GM18519 (cell line): ENCODE data around the gene CRTC3.
"Not testable (repeated sequence)": the region's sequence is repeated elsewhere in the genome, so short reads cannot be mapped to it uniquely, and the experiment has no call there.

Source experiments
- ATAC-seq: cut with Tn5 transposase; IDR thresholded peaks from one replicate; pipeline ENCODE4 v1.9.1; 2021; ENCODE audit warnings: mild to moderate bottlenecking, moderate library complexity; ENCODE audit not compliant: unreplicated experiment, low FRiP score

CRTC3 gene

GRCh38 chr15:90529371-90530249 lies at the start of gene CRTC3:
CRTC3 (plus strand) TSS chr15:90529923; CDS start chr15:90530072, 149 bp downstream.
- peak; percentile 61 for ATAC-seq

DNA sequence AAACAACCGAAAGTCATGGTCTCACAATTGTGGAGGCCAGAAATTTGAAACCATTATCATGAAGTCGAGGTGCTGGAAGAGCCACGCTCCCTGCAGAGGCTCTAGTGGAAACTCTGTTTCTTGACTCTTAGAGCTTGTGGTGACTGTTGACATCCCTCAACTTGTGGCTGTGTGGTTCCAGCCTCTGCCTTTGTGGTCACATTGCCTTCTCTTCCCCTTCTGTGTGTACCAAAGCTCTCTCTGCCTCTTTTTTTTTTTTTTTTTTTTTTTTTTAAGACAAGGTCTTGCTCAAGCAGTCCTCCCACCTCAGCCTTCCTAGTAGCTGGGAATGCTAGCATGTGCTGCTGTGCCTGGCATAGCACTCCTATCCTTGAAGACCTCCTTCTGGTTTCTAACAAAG lies 48.7 kb upstream of the CRTC3 start:
- ATAC-seq: no peak

- no peak for ATAC-seq
These were observed 47.4 kb upstream of the CRTC3 start for GRCh38 chr15:90482124-90483011.

DNA sequence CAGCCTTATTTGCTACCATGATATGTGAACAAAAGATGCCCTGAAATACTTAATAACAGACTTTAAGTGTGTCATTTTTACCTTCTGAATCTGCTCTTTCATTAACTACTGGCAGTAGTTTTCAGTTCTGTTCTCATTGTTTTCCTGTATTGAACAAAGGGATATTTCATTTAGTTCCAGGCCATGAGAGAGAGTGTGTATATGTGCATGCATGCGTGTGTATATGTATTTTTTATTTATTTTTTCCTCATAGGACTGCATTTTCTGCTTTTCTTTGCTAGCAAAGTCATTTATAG lies 46.8 kb upstream of the CRTC3 start:
- no peak for ATAC-seq

- no peak for ATAC-seq
These were observed 46.1 kb upstream of the CRTC3 start for GRCh38 chr15:90483637-90484036.

- no peak for ATAC-seq
These were observed 42.5 kb upstream of the CRTC3 start for GRCh38 chr15:90487186-90487585.

- ATAC-seq: no peak
These were observed 40.2 kb upstream of the CRTC3 start for GRCh38 chr15:90489514-90489913.

- no peak for ATAC-seq
These were observed 39.8 kb upstream of the CRTC3 start for GRCh38 chr15:90489944-90490343.

DNA sequence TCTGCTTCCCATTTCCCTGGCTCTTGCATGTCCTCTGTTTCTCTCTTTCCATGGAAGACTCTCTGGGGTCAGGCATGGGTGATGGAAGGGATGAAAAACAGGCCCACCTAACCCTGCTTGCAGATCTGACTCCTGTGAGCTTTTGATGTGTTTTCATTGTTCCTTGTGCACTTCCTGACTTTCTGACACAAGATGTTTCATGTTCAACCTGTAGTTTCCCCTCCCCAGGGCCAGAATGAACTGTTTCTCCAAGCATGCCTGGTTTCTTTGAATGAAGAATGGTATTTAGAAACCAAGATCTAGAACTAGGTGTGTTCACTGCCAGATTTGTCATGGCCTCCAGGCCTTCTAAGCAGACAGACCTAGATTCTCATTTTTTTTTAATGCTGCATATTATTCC lies 36.1 kb upstream of the CRTC3 start:
- ATAC-seq: no peak

DNA sequence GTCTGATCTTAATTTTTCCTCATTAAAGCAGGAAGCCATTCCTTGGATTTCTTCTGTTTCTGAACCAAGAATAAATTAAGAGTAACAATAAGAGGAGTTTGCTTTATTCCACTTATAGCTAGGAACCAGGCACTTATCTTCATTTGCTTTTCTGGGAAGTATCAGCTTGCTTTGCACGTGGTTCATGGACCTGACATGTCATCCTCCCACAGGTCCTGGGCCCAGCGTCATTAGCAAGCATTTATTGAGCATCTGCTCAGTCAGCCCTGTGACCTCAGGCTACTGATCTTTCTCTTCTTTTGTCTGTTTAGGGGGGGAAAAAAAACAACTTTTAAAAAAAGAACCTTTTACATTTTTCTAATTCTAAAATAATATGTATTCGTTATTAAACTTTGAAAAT lies 34.7 kb upstream of the CRTC3 start:
- ATAC-seq: no peak

DNA sequence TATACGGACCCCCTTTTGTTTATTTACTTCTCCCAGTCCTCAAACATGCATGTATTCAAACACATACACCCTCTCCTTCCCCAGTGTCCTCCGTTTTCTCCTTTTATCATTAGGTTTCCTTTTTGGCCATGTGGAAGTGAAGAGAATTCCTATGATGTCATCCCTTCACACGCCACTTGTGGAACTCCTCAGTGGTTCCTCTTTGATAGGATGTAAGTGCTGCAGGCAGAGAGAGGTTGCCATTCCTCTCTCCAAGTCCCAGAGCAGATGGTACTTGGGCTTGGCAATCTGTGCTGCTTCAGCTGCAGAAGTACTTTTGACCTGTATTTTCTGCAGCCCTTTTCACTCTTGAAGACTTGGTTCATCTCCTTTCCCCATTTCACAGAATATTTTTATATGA lies 32.9 kb upstream of the CRTC3 start:
- no peak for ATAC-seq

GRCh38 chr15:90497376-90497775 lies 32.3 kb upstream of the CRTC3 start:
- ATAC-seq: no peak

DNA sequence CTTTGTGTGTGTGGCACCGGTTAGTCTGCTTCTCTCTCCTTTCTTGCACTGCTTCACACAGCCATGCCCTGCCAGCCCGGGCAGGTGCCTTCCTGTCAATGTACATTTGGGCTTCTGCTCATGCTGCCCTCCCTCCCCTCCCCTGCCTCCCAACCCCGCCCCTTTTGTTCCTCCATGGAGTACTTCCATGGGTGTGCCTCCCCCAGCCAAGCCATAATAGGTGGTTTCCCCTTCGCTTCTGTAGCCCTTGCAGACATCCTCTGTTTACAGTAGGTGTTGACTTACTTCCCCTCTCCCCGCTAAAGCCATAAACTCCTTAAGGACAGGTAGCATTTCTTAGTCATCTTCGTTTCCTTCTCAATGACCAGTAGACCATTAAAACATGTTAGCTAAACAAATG lies 31.8 kb upstream of the CRTC3 start:
- no peak for ATAC-seq

GRCh38 chr15:90500171-90500570 lies 29.6 kb upstream of the CRTC3 start:
- ATAC-seq: no peak

DNA sequence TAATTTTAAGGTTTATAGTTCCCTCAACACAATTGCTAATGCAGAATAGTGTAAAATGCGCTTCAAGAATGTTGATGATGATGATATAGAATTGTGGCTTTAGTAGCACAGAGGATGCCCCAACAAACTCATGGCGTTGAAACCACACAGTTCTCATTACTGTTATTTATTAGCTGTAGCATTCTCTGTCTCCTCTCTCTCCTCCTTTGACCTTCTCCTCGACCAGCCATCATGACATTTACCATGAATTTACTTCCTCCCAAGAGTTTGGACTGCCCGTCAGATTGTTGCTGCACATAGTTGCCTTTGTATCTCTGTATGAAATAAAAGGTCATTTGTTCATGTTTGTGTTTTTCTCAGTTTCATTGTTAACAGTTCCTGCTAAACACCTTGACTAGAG lies 27.8 kb upstream of the CRTC3 start:
- ATAC-seq: no peak

DNA sequence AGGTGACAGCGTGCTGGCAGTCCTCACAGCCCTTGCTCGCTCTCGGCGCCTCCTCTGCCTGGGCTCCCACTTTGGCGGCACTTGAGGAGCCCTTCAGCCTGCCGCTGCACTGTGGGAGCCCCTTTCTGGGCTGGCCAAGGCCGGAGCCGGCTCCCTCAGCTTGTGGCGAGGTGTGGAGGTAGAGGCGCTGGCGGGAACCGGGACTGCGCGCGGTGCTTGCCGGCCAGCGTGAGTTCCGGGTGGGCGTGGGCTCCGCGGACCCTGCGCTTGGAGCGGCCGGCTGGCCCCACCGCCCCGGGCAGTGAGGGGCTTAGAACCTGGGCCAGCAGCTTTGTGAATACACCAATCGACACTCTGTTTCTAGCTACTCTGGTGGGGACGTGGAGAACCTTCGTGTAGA lies 18.9 kb upstream of the CRTC3 start:
- not testable (repeated sequence) for ATAC-seq

DNA sequence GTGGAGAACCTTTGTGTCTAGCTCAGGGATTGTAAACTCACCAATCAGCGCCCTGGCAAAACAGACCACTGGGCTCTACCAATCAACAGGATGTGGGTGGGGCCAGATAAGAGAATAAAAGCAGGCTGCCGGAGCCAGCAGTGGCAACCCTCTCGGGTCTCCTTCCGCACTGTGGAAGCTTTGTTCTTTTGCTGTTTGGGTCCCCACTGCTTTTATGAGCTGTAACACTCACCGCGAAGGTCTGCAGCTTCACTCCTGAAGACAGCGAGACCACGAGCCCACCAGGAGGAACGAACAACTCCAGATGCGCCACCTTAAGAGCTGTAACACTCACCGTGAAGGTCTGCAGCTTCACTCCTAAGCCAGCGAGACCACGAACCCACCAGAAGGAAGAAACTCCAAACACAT lies 18.5 kb upstream of the CRTC3 start:
- not testable (repeated sequence) for ATAC-seq

DNA sequence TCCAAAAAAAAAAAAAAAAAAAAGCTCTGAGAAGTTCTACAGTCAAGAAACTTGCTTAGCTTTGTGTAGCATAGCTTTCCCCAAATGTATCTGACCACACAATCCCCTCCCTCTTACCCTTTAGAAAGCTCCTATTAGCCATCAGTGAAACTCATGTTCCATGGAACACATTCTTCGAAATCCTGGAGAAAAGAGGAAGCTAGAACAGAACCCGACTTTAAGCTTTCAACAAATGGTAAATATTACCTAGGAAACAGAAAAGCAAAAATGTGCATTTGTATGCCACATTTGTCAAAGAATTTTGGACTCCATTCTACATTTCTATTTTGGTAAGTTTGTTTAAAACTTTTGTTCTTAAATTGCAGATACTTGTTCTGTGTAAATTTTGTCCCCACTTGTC lies 17.4 kb upstream of the CRTC3 start:
- no peak for ATAC-seq

DNA sequence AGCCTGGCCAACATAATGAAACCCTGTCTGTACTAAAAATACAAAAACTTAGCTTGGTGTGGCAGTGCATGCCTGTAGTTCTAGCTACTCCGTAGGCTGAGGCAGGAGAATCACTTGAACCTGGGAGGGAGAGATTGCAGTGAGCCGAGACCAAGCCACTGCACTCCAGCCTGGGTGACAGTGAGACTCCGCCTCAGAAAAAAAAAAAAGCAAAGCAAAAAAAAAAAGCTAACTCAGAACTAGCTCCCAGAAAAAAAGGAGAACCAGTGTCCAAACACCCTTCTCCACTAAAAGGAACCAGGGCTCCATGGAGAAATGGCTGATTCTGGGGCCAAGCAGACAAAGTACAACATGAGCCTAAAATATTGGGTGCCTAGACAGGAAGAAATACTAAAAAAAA lies 16.7 kb upstream of the CRTC3 start:
- no peak for ATAC-seq

DNA sequence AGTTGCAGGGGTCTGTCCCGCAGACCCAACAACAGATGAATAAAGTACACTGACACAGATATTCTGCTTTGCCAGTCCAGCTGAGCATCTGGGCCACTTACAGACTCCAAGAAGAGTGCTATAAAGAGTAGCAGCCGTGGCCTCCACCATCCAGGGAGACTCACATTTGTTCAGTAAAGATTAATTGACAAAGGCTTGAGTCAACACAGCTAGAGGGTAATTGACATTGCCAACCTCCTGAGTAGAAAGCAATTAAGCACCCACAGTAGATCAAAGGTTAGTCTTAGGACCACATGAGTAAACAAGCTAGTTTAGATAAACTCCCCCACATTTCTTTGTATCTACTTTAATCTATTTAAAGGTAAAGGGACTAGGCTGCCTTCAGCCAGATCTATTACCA lies 16.3 kb upstream of the CRTC3 start:
- ATAC-seq: no peak

DNA sequence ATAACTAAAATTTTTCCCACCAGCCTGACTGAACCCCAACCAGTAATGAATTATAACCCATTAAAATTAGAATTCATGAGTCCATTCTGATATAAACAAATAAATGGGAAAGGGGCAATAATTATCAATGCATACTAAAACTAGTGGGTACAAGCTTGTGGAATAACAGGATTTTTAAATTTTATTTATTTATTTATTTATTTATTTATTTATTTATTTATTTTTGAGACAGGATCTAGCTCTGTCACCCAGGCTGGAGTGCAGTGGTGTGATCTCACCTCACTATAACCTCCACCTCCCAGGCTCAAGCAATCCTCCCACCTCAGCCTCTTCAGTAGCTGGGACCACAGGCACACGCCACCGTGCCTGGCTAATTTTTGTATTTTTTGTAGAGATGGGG lies 15.8 kb upstream of the CRTC3 start:
- not testable (repeated sequence) for ATAC-seq

GRCh38 chr15:90519688-90520087 lies 10.0 kb upstream of the CRTC3 start:
- no peak for ATAC-seq
